Glutamatergic neuron (in vitro differentiated cells): ENCODE results near the gene FAM53A. TPM values are rescaled to one million over a fixed set of nuclear protein-coding genes. Genes with fewer than 3 reads are reported as not detected.

Source experiments
- DNase-seq: peaks from one replicate; pipeline ENCODE4 v3.0.0; 2022
- H3K27ac Mint-ChIP-seq: one replicate; pipeline ENCODE4 v1.8.0; 2020; ENCODE audit warnings: mild to moderate bottlenecking, mixed read lengths, inconsistent platforms; ENCODE audit not compliant: unreplicated experiment
- H3K27me3 Mint-ChIP-seq: one replicate; pipeline ENCODE4 v1.8.0; 2020; ENCODE audit warnings: mild to moderate bottlenecking, moderate library complexity, mixed read lengths, inconsistent platforms; ENCODE audit not compliant: unreplicated experiment
- H3K36me3 Mint-ChIP-seq: one replicate; pipeline ENCODE4 v1.8.0; 2020; ENCODE audit warnings: mild to moderate bottlenecking, mixed read lengths, inconsistent platforms; ENCODE audit not compliant: unreplicated experiment
- H3K4me1 Mint-ChIP-seq: one replicate; pipeline ENCODE4 v1.8.0; 2020; ENCODE audit warnings: mild to moderate bottlenecking, low read depth, mixed read lengths, inconsistent platforms; ENCODE audit not compliant: unreplicated experiment
- H3K4me3 Mint-ChIP-seq: one replicate; pipeline ENCODE4 v1.8.0; 2020; ENCODE audit warnings: mild to moderate bottlenecking, mixed read lengths, inconsistent platforms; ENCODE audit not compliant: unreplicated experiment
- H3K9me3 Mint-ChIP-seq: one replicate; pipeline ENCODE4 v1.8.0; 2020; ENCODE audit warnings: mild to moderate bottlenecking, moderate library complexity, mixed read lengths, inconsistent platforms; ENCODE audit not compliant: unreplicated experiment
- total RNA-seq: library from RNA; stranded (reverse); fragmentation: NEBNext Ultra II Directional; extraction: Animal tissue kit (Norgen Biotek cat#: 25700); gene quantifications from one replicate; pipeline ENCODE4 v1.2.1, GENCODE V29; 2021; ENCODE audit not compliant: unreplicated experiment
- TF ChIP-seq, protein P1 (sequence below): fragments of 200-600 bp; sonication (generic); IDR thresholded peaks from one replicate; pipeline ENCODE4 v1.5.0; 2021; ENCODE audit not compliant: partially characterized antibody, unreplicated experiment

The FAM53A gene
- total RNA-seq, 1 donor from 2014 or later, result 1.1 TPM

DNA sequence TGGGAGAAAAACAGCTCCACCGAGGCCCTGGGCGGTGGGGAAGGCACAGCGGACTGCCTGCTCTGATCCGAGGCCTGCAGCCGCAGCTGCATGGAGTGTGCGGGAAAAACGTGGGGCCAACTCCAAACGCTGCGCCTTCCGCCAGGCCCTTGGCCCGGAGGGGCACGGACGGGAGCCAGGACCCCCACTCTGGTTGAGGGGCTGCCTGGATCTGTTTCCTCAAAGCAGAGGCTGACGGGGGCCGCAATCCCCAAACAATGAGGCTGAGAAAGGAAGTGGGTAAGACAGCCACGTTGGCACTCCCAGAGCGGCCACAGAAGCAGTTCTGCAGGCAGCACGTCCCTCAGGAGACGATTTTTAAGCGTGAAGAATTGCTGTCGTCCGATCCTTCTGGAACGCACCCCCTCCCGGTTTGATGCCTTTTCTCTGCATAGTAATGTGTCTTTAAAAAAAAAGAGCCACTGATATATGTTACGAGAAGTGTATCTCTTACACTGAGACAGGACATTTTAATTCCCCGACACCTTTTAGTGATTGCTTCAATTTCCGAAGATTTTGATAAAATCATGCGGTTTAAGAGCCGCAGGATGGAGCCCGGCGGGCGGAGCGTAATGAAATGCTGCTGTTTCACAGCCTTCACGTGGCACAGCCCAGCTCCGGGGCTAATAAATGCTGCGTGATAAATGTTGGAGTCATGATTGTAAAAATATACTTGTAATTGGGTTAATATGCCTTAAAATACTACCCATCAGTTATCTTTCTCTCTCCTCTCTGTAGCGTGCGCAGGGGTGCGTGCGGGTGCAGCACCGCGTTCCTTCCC lies 85.7 kb downstream of the FAM53A start:
- Mint-ChIP-seq H3K27ac (no peak overlapping the region), H3K9me3 (peaks cover 5% of the 10 kb centered on the region), H3K27me3 (peaks cover 6% of the 10 kb centered on the region), H3K4me1 (peaks cover 23% of the 10 kb centered on the region), H3K4me3 (peak overlapping the region; percentile 54), H3K36me3 (no peaks in the 10 kb centered on the region)
- TF ChIP-seq, protein P1, sequence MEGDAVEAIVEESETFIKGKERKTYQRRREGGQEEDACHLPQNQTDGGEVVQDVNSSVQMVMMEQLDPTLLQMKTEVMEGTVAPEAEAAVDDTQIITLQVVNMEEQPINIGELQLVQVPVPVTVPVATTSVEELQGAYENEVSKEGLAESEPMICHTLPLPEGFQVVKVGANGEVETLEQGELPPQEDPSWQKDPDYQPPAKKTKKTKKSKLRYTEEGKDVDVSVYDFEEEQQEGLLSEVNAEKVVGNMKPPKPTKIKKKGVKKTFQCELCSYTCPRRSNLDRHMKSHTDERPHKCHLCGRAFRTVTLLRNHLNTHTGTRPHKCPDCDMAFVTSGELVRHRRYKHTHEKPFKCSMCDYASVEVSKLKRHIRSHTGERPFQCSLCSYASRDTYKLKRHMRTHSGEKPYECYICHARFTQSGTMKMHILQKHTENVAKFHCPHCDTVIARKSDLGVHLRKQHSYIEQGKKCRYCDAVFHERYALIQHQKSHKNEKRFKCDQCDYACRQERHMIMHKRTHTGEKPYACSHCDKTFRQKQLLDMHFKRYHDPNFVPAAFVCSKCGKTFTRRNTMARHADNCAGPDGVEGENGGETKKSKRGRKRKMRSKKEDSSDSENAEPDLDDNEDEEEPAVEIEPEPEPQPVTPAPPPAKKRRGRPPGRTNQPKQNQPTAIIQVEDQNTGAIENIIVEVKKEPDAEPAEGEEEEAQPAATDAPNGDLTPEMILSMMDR, result no peak
- DNase-seq, result peak; percentile 6

DNA sequence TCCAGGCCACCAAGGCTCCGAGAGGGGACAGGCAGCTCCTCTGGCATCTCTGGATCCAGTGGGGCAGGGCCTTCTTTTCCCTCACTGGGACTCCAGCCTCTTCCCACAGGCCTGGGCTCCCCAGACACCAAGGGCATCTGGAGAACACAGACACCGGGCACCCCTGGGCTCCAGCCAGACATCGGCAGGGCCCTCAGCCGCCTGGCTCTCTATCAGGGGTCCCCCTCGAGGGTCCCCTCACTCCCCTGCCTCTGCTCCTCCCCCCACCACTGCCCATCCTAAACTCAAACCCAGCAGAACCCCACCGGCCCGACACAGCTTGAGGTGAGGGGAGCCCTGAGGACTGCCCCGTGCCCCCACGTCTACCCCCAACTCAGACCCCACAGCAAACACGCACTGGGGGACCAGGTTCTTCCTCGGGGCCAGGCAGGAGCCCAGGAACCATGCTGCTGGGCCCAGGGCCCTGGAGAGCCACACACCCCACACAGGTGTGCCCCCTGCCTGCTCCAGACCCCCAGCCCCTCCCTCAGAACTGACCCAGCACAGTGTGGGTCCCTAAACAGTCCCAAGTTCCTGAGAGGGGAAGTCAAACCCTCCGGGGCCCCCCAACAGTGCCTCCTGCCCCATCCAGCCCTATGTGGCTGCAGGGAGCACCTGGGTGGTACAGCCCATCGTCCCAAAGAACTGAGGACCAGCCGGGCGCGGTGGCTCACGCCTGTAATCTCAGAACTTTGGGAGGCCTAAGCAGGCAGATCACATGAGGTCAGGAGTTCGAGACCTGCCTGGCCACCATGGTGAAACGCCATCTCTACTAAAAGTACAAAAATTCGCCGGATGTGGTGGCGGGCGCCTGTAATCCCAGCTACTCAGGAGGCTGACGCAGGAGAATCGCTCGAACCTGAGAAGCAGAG lies 86.8 kb downstream of the FAM53A start:
- Mint-ChIP-seq H3K27me3 (peaks cover 6% of the 10 kb centered on the region), H3K4me1 (peaks cover 18% of the 10 kb centered on the region), H3K36me3 (no peaks in the 10 kb centered on the region), H3K9me3 (peaks cover 4% of the 10 kb centered on the region), H3K4me3 (no peak overlapping the region), H3K27ac (no peak overlapping the region)
- TF ChIP-seq, protein P1, result no peak
- DNase-seq, result peak; percentile 10

DNA sequence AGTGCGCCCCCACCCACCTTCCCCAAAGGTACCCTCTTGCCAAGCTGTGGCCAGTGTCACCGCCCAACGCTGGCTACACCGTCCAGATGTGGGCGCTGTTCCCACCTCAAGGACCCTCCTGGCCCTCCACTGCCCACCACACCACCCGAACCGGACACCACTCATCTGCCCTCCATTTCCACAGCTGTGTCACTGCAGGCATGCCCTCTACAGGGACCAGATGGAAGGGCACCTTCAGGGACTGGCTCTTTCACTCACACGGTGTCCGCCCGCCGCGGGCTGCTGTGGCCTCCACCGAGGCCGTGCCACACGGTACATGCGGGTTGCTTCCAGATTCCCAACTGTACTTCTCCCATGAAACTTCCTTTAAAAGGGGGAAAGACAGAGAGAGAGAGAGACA lies 87.7 kb downstream of the FAM53A start:
- Mint-ChIP-seq H3K9me3 (peaks cover 6% of the 10 kb centered on the region), H3K27ac (peak overlapping the region; percentile 28), H3K4me1 (peaks cover 15% of the 10 kb centered on the region), H3K36me3 (peaks cover 5% of the 10 kb centered on the region), H3K4me3 (no peak overlapping the region), H3K27me3 (peaks cover 8% of the 10 kb centered on the region)
- TF ChIP-seq, protein P1, result no peak
- peak; percentile 23 for DNase-seq

DNA sequence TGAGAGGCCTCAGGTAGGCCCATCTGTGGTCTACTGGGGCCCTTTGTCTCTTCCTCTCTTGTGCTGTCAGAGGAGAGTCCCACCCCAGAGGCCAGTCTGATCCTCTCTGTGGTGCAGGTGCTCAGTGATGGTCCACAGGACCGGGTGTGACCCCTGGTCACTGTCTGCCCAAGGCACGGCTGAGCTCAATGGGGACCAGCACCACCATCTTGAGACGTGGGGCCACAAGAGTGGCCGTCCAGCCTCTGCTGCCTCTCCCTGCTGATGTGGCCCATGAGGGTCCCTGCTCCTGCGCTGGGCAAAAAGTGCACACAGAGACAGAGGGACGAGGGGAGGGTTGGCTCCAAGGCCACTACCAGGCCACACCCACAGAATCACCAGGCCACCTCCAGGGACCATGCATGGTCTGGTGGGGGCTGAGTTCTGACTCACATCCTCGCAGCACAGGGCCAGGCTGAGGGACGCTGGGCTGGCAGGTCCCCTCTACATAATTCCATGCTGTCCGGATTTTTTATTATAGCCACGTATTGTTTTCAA lies 88.3 kb downstream of the FAM53A start:
- Mint-ChIP-seq H3K4me1 (peaks cover 15% of the 10 kb centered on the region), H3K9me3 (peaks cover 10% of the 10 kb centered on the region), H3K36me3 (peaks cover 9% of the 10 kb centered on the region), H3K4me3 (no peak overlapping the region), H3K27ac (no peak overlapping the region), H3K27me3 (peaks cover 11% of the 10 kb centered on the region)
- peak; percentile 6 for DNase-seq
- TF ChIP-seq, protein P1, result no peak
